ENCODE data around the gene GLT6D1.

GLT6D1 gene

GRCh38 chr9:135592625-135593024 is 46.7 kb downstream of the GLT6D1 start:
- TF ChIP-seq GATA3 (IDR thresholded peaks at IDR 0.05; ENCODE audit: low read depth, low read length) (no peak), GATA2 (IDR thresholded peaks at IDR 0.05; ENCODE audit: low read depth, low read length) (no peak)

GRCh38 chr9:135592331-135592590 is 47.1 kb downstream of the GLT6D1 start:
- TF ChIP-seq GATA3 (IDR thresholded peaks at IDR 0.05; ENCODE audit: low read depth, low read length) (no peak), GATA2 (IDR thresholded peaks at IDR 0.05; ENCODE audit: low read depth, low read length) (no peak)

GRCh38 chr9:135591506-135592330 is 47.6 kb downstream of the GLT6D1 start:
- no peak for TF ChIP-seq GATA3 (IDR thresholded peaks at IDR 0.05; ENCODE audit: low read depth, low read length)
- TF ChIP-seq GATA2 (IDR thresholded peaks at IDR 0.05; ENCODE audit: low read depth, low read length) = no peak

- TF ChIP-seq GATA3 (IDR thresholded peaks at IDR 0.05; ENCODE audit: low read depth, low read length) = no peak
- no peak for TF ChIP-seq GATA2 (IDR thresholded peaks at IDR 0.05; ENCODE audit: low read depth, low read length)
Measured at GRCh38 chr9:135590486-135591079, 48.8 kb downstream of the GLT6D1 start.

GRCh38 chr9:135589596-135590485 is 49.5 kb downstream of the GLT6D1 start:
- TF ChIP-seq GATA2 (IDR thresholded peaks at IDR 0.05; ENCODE audit: low read depth, low read length) (no peak), GATA3 (IDR thresholded peaks at IDR 0.05; ENCODE audit: low read depth, low read length) (no peak)

GRCh38 chr9:135588886-135589595 is 50.3 kb downstream of the GLT6D1 start:
- TF ChIP-seq GATA3 (IDR thresholded peaks at IDR 0.05; ENCODE audit: low read depth, low read length) (no peak), GATA2 (IDR thresholded peaks at IDR 0.05; ENCODE audit: low read depth, low read length) (no peak)

GRCh38 chr9:135588371-135588770 is 51.0 kb downstream of the GLT6D1 start:
- TF ChIP-seq GATA2 (IDR thresholded peaks at IDR 0.05; ENCODE audit: low read depth, low read length) (no peak), GATA3 (IDR thresholded peaks at IDR 0.05; ENCODE audit: low read depth, low read length) (no peak)

GRCh38 chr9:135587658-135588057 is 51.7 kb downstream of the GLT6D1 start:
- TF ChIP-seq GATA2 (IDR thresholded peaks at IDR 0.05; ENCODE audit: low read depth, low read length) (no peak), GATA3 (IDR thresholded peaks at IDR 0.05; ENCODE audit: low read depth, low read length) (no peak)

GRCh38 chr9:135586601-135587109 is 52.7 kb downstream of the GLT6D1 start:
- no peak for TF ChIP-seq GATA3 (IDR thresholded peaks at IDR 0.05; ENCODE audit: low read depth, low read length)
- no peak for TF ChIP-seq GATA2 (IDR thresholded peaks at IDR 0.05; ENCODE audit: low read depth, low read length)

- no peak for TF ChIP-seq GATA3 (IDR thresholded peaks at IDR 0.05; ENCODE audit: low read depth, low read length)
- TF ChIP-seq GATA2 (IDR thresholded peaks at IDR 0.05; ENCODE audit: low read depth, low read length) = no peak
Measured at GRCh38 chr9:135584934-135585333, 54.4 kb downstream of the GLT6D1 start.

GRCh38 chr9:135584371-135584770 is 55.0 kb downstream of the GLT6D1 start:
- no peak for TF ChIP-seq GATA3 (IDR thresholded peaks at IDR 0.05; ENCODE audit: low read depth, low read length)
- no peak for TF ChIP-seq GATA2 (IDR thresholded peaks at IDR 0.05; ENCODE audit: low read depth, low read length)

- no peak for TF ChIP-seq GATA2 (IDR thresholded peaks at IDR 0.05; ENCODE audit: low read depth, low read length)
- no peak for TF ChIP-seq GATA3 (IDR thresholded peaks at IDR 0.05; ENCODE audit: low read depth, low read length)
Measured at GRCh38 chr9:135583688-135584011, 55.7 kb downstream of the GLT6D1 start.

- TF ChIP-seq GATA3 (IDR thresholded peaks at IDR 0.05; ENCODE audit: low read depth, low read length) = no peak
- no peak for TF ChIP-seq GATA2 (IDR thresholded peaks at IDR 0.05; ENCODE audit: low read depth, low read length)
Measured at GRCh38 chr9:135582966-135583687, 56.2 kb downstream of the GLT6D1 start.
